ENCODE results near the gene LSM3. TPM values are rescaled to one million over a fixed set of nuclear protein-coding genes. Genes with fewer than 3 reads are reported as not detected.
A peak's percentile ranks its signal among the peaks of the same experiment; 100 is the strongest.

Gene LSM3
- total and polyA plus RNA-seq, 4 donors = 6.4 to 10.3 (median 9.9) TPM

- DNase-seq = no peak
- H3K27me3 ChIP-seq (ENCODE audit: control insufficient read depth in 3 of 3, insufficient read depth in 3 of 3, low read length in 2 of 3) = no peaks in the 10 kb centered on the region
- no peak for TF ChIP-seq CTCF (IDR thresholded peaks at IDR 0.05; ENCODE audit: control extremely low read depth, extremely low read depth)
- peak overlapping the region; percentile 22 to 35 for H3K27ac ChIP-seq (ENCODE audit: low read depth in 1 of 2, low read length in 1 of 2)
- H3K9me3 ChIP-seq (ENCODE audit: control insufficient read depth in 4 of 4, insufficient read depth in 3 of 4, low read length in 3 of 4) = no peaks in the 10 kb centered on the region
- 61 to 84% methylated on average over 2 of the region's 2 CpGs for WGBS, 2 donors
- no peak overlapping the region for H3K9ac ChIP-seq (ENCODE audit: insufficient read depth in 1 of 2, low read length in 2 of 2)
- H3K4me1 ChIP-seq (ENCODE audit: control insufficient read depth in 5 of 5, insufficient read depth in 5 of 5, low read length in 5 of 5) = peaks cover 6 to 27% (median 12%) of the 10 kb centered on the region in 5 donors
- no peak overlapping the region for H3K4me3 ChIP-seq
- peaks cover 7 to 53% (median 27%) of the 10 kb centered on the region in 4 donors for H3K36me3 ChIP-seq (ENCODE audit: control insufficient read depth in 4 of 4, insufficient read depth in 4 of 4, low read length in 4 of 4)
- ATAC-seq (ENCODE audit: insufficient read depth, low FRiP score) = no peak
Measured at GRCh38 chr3:14141144-14141543, 37.5 kb upstream of the LSM3 start.

GRCh38 chr3:14141602-14142341, 36.8 kb upstream of the LSM3 start:
- TF ChIP-seq CTCF (IDR thresholded peaks at IDR 0.05; ENCODE audit: control extremely low read depth, extremely low read depth) = no peak
- DNase-seq (no peak), ATAC-seq (ENCODE audit: insufficient read depth, low FRiP score) (no peak)
- Histone ChIP-seq H3K9ac (ENCODE audit: insufficient read depth in 1 of 2, low read length in 2 of 2) (no peak overlapping the region), H3K9me3 (ENCODE audit: control insufficient read depth in 4 of 4, insufficient read depth in 3 of 4, low read length in 3 of 4) (no peaks in the 10 kb centered on the region), H3K27me3 (ENCODE audit: control insufficient read depth in 3 of 3, insufficient read depth in 3 of 3, low read length in 2 of 3) (no peaks in the 10 kb centered on the region), H3K36me3 (ENCODE audit: control insufficient read depth in 4 of 4, insufficient read depth in 4 of 4, low read length in 4 of 4) (peaks cover 7 to 51% (median 26%) of the 10 kb centered on the region in 4 donors), H3K4me3 (no peak overlapping the region), H3K4me1 (ENCODE audit: control insufficient read depth in 5 of 5, insufficient read depth in 5 of 5, low read length in 5 of 5) (peaks cover 6 to 27% (median 12%) of the 10 kb centered on the region in 5 donors), H3K27ac (ENCODE audit: low read depth in 1 of 2, low read length in 1 of 2) (peak overlapping the region; percentile 22 to 40)
- WGBS, 2 donors = 83 to 85% methylated on average over 19 of the region's 19 CpGs

- H3K27me3 ChIP-seq (ENCODE audit: control insufficient read depth in 3 of 3, insufficient read depth in 3 of 3, low read length in 2 of 3) = no peaks in the 10 kb centered on the region
- peak overlapping the region in 1 of 2 donors; percentile 82 for H3K27ac ChIP-seq (ENCODE audit: low read depth in 1 of 2, low read length in 1 of 2)
- no peak overlapping the region for H3K4me3 ChIP-seq
- H3K9me3 ChIP-seq (ENCODE audit: control insufficient read depth in 4 of 4, insufficient read depth in 3 of 4, low read length in 3 of 4) = no peaks in the 10 kb centered on the region
- DNase-seq (no peak), ATAC-seq (ENCODE audit: insufficient read depth, low FRiP score) (no peak)
- 55 to 83% methylated on average over 8 of the region's 8 CpGs for WGBS, 2 donors
- H3K36me3 ChIP-seq (ENCODE audit: control insufficient read depth in 4 of 4, insufficient read depth in 4 of 4, low read length in 4 of 4) = peaks cover 7 to 51% (median 26%) of the 10 kb centered on the region in 4 donors
- H3K9ac ChIP-seq (ENCODE audit: insufficient read depth in 1 of 2, low read length in 2 of 2) = peak overlapping the region in 1 of 2 donors; percentile 43
- peaks cover 6 to 27% (median 12%) of the 10 kb centered on the region in 5 donors for H3K4me1 ChIP-seq (ENCODE audit: control insufficient read depth in 5 of 5, insufficient read depth in 5 of 5, low read length in 5 of 5)
- no peak for TF ChIP-seq CTCF (IDR thresholded peaks at IDR 0.05; ENCODE audit: control extremely low read depth, extremely low read depth)
Measured at GRCh38 chr3:14142567-14143270, 35.9 kb upstream of the LSM3 start.

Data from lung (tissue), 12 donors.